ENCODE results near the gene SEMA4A. TPM values are rescaled to one million over a fixed set of nuclear protein-coding genes. Genes with fewer than 3 reads are reported as not detected.
A peak's percentile ranks its signal among the peaks of the same experiment; 100 is the strongest.

SEMA4A gene
- total and polyA plus RNA-seq, 8 donors: 2.6 to 7.0 (median 4.7) TPM

DNA sequence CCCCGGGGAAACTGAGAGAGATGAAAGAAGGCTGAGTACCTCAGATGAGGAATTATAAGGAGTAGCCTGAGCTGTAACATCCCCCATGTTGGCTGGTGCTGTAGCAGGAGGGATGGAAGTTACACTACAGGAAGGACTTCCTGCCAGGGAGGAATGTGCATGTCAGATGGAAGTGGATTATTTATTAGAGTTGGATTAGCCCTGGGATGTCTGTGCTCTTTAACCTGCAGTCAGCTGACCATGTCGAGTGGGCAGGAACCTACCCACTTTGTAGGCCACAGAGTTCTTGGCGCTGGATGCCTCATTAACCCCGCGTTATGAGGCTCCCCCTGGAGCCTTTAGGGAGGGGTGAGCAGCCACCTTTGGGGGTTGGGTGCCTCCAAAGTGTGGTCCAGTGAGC, 757 bp upstream of the SEMA4A start:
- 61 to 68% methylated on average over 5 of the region's 5 CpGs for WGBS, 2 donors
- DNase-seq (no peak), ATAC-seq (no peak), FAIRE-seq (no peak)
- Histone ChIP-seq H3K4me1 (no peaks in the 10 kb centered on the region), H3K27me3 (no peaks in the 10 kb centered on the region), H3K9me3 (no peaks in the 10 kb centered on the region), H3K4me3 (no peak overlapping the region), H3K27ac (no peak overlapping the region), H3K36me3 (no peaks in the 10 kb centered on the region)
- intact Hi-C loops (cut with DNase I): loop anchor here in 1 of 3 donors (10.0 kb wide), 1 partner anchor 52 kb away; no protein-coding TSS in a partner anchor
- TF ChIP-seq, protein P1, sequence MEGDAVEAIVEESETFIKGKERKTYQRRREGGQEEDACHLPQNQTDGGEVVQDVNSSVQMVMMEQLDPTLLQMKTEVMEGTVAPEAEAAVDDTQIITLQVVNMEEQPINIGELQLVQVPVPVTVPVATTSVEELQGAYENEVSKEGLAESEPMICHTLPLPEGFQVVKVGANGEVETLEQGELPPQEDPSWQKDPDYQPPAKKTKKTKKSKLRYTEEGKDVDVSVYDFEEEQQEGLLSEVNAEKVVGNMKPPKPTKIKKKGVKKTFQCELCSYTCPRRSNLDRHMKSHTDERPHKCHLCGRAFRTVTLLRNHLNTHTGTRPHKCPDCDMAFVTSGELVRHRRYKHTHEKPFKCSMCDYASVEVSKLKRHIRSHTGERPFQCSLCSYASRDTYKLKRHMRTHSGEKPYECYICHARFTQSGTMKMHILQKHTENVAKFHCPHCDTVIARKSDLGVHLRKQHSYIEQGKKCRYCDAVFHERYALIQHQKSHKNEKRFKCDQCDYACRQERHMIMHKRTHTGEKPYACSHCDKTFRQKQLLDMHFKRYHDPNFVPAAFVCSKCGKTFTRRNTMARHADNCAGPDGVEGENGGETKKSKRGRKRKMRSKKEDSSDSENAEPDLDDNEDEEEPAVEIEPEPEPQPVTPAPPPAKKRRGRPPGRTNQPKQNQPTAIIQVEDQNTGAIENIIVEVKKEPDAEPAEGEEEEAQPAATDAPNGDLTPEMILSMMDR (IDR thresholded peaks at IDR 0.05): no peak

GRCh38 chr1:156154317-156154749, 948 bp downstream of the SEMA4A start:
- TF ChIP-seq, protein P1 (IDR thresholded peaks at IDR 0.05): no peak
- FAIRE-seq (no peak), ATAC-seq (peak in 3 of 4 donors; percentile 17 to 60 (median 45)), DNase-seq (no peak)
- intact Hi-C loops (cut with DNase I): loop anchor here in 1 of 3 donors (10.0 kb wide), 1 partner anchor 50 kb away; no protein-coding TSS in a partner anchor
- no peaks in the 10 kb centered on the region for H3K9me3 ChIP-seq
- H3K36me3 ChIP-seq: no peaks in the 10 kb centered on the region
- H3K27ac ChIP-seq: no peak overlapping the region
- H3K27me3 ChIP-seq: no peaks in the 10 kb centered on the region
- H3K4me1 ChIP-seq: no peaks in the 10 kb centered on the region
- no peak overlapping the region for H3K4me3 ChIP-seq
- WGBS, 2 donors: 70 to 85% methylated on average over 11 of the region's 11 CpGs

DNA sequence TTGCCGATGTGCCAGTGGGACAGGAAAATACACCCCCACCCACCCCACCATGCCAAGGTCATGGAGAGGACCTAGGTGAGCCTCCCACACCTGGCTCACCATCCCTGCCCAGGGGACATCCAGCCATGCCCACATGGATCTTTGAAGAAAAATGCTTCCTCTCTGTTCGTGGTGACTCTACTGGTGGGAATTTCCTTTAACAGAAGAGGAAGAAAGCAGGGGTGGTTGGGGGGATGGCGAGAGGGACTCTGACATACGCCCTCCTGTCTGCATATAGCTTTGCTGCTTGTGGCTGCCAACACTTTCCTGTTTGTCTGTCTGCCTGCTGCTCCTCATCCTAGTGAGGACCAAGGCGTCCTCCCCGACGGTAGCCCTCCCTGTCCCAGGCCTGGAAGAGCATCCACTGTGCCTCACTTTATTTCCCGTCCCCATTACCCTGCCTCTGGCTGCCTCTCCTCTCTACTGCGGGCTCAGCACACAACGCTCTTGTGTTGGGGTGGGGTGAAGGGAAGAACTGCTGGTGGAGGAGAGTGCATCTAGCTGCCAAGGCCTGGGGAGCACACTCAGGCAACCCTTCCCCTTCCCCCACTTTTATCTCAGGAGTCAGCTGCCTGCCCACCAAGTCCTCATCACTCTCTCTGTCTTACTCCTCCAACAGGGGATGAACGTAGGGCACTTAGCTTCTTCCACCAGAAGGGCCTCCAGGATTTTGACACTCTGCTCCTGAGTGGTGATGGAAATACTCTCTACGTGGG, 2.5 kb downstream of the SEMA4A start:
- WGBS, 2 donors: 60% methylated on average over 12 of the region's 12 CpGs
- ATAC-seq (no peak), FAIRE-seq (no peak), DNase-seq (no peak)
- H3K4me3 ChIP-seq: no peak overlapping the region
- intact Hi-C loops (cut with DNase I): loop anchor here in 1 of 3 donors (10.0 kb wide), 1 partner anchor 49 kb away; no protein-coding TSS in a partner anchor
- TF ChIP-seq, protein P1 (IDR thresholded peaks at IDR 0.05): no peak
- H3K9me3 ChIP-seq: no peaks in the 10 kb centered on the region
- H3K27ac ChIP-seq: no peak overlapping the region
- H3K4me1 ChIP-seq: no peaks in the 10 kb centered on the region
- H3K36me3 ChIP-seq: no peaks in the 10 kb centered on the region
- no peaks in the 10 kb centered on the region for H3K27me3 ChIP-seq

DNA sequence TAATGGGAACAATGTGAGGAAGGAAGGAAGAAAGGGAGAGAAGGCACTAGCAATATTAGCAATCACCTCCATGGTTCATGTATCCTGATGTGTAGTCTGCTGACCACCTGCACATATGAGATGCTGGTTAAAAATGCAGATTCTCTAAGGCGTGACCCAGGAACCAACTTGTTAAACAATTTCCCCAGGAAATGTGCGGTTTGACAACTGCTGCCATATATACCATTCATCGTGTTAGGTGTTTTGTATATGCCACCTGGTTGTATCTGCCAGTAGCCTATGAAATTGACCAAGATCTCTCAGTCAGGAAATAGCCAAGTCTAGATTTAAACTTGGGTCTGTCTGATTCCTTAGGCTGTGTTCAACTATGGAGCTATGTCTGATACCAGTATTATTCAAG, 4.1 kb downstream of the SEMA4A start:
- intact Hi-C loops (cut with DNase I): loop anchor here in 1 of 3 donors (10.0 kb wide), 1 partner anchor 47 kb away; no protein-coding TSS in a partner anchor
- Histone ChIP-seq H3K4me3 (no peak overlapping the region), H3K36me3 (no peaks in the 10 kb centered on the region), H3K27ac (no peak overlapping the region), H3K4me1 (no peaks in the 10 kb centered on the region), H3K27me3 (no peaks in the 10 kb centered on the region), H3K9me3 (no peaks in the 10 kb centered on the region)
- 74 to 80% methylated on average over 3 of the region's 3 CpGs for WGBS, 2 donors
- TF ChIP-seq, protein P1 (IDR thresholded peaks at IDR 0.05): no peak
- FAIRE-seq (no peak), DNase-seq (no peak), ATAC-seq (no peak)

DNA sequence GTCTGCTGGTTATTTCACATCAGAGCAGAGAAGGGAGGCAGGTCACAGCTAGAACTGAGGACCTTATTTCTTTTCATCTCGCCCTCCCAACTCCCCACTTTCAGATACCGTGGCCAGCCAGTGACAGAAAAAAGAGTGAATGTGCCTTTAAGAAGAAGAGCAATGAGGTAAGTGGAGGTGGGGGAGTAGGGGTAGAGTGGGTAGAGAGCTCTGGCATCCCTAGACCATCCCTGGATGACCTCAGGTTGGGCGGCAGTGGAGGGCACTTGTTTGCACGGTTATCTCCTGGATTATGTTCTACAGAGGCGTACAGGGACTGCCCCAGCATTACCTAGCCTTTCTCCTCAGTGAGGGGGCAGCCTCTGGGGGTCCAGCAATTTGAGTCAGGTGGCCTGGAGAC, 4.6 kb downstream of the SEMA4A start:
- Histone ChIP-seq H3K4me1 (no peaks in the 10 kb centered on the region), H3K27ac (no peak overlapping the region), H3K27me3 (no peaks in the 10 kb centered on the region), H3K9me3 (no peaks in the 10 kb centered on the region), H3K36me3 (no peaks in the 10 kb centered on the region), H3K4me3 (no peak overlapping the region)
- DNase-seq (no peak), FAIRE-seq (no peak), ATAC-seq (no peak)
- 67 to 81% methylated on average over 5 of the region's 5 CpGs for WGBS, 2 donors
- TF ChIP-seq, protein P1 (IDR thresholded peaks at IDR 0.05): no peak
- intact Hi-C loops (cut with DNase I): loop anchor here in 1 of 3 donors (10.0 kb wide), 1 partner anchor 47 kb away; no protein-coding TSS in a partner anchor
